Activated CD8-positive, alpha-beta T cell treated with anti-CD3 and anti-CD28 coated beads for 36 hours (primary cell): ENCODE measurements around the gene PSMA7. TPM values are rescaled to one million over a fixed set of nuclear protein-coding genes. Genes with fewer than 3 reads are reported as not detected.

Experiments
- ATAC-seq: fragments of 200-7000 bp; cut with Tn5 transposase; one replicate; pipeline ENCODE4 v1.10.0; 2021; ENCODE audit warnings: mild to moderate bottlenecking, moderate library complexity
- CTCF ChIA-PET: fragments of 350-600 bp; sonication (Branson Sonifier 250); formaldehyde crosslinking; loops from one replicate; lab custom pipeline; 2021; ENCODE audit warnings: antibody characterized with exemption; lab: Charles Lee
- POLR2A ChIA-PET: fragments of 350-600 bp; sonication (Branson Sonifier 250); formaldehyde crosslinking; loops from one replicate; lab custom pipeline; 2021; ENCODE audit warnings: antibody characterized with exemption; lab: Charles Lee
- DNase-seq: peaks from one replicate; pipeline ENCODE4 v3.0.0-alpha.2; 2020
- H3K27ac Mint-ChIP-seq: one replicate; pipeline ENCODE4 v1.8.0; 2021; ENCODE audit warnings: mild to moderate bottlenecking, mixed read lengths
- H3K27me3 Mint-ChIP-seq: one replicate; pipeline ENCODE4 v1.8.0; 2021; ENCODE audit warnings: mixed read lengths
- H3K36me3 Mint-ChIP-seq: one replicate; pipeline ENCODE4 v1.8.0; 2021; ENCODE audit warnings: low read depth, mixed read lengths
- H3K4me1 Mint-ChIP-seq: one replicate; pipeline ENCODE4 v1.8.0; 2021; ENCODE audit warnings: low read depth, mixed read lengths
- H3K4me3 Mint-ChIP-seq: one replicate; pipeline ENCODE4 v1.8.0; 2021; ENCODE audit warnings: mild to moderate bottlenecking, moderate library complexity, mixed read lengths
- H3K9me3 Mint-ChIP-seq: one replicate; pipeline ENCODE4 v1.8.0; 2021; ENCODE audit warnings: mixed read lengths
- CTCF ChIP-seq: fragments of 200-600 bp; IDR thresholded peaks from one replicate; pipeline ENCODE4 v1.8.0; 2022; ENCODE audit warnings: antibody characterized with exemption, mild to moderate bottlenecking
- intact Hi-C: fragments of 100-400 bp; cut with micrococcal nuclease; formaldehyde crosslinking; loops from one replicate; pipeline ENCODE4 v1.10.0; 2022
- total RNA-seq, 2 experiments: library from RNA; stranded (reverse); gene quantifications; one replicate each; pipeline ENCODE4 v1.2.3, GENCODE V29; 2021

The PSMA7 gene
- total RNA-seq, 2 experiments from 2014 or later, result 286 to 289 TPM

- H3K4me3 Mint-ChIP-seq, result no peak overlapping the region
- intact Hi-C loops, result no loop called here
- DNase-seq, result no peak
- no peaks in the 10 kb centered on the region for H3K4me1 Mint-ChIP-seq
- peaks cover 21% of the 10 kb centered on the region for H3K36me3 Mint-ChIP-seq
- no peaks in the 10 kb centered on the region for H3K27me3 Mint-ChIP-seq
- CTCF ChIA-PET, result no interaction called here
- no peak overlapping the region for H3K27ac Mint-ChIP-seq
- TF ChIP-seq CTCF, result no peak
- peaks cover 45% of the 10 kb centered on the region for H3K9me3 Mint-ChIP-seq
- no peak for ATAC-seq
- POLR2A ChIA-PET, result interaction anchor here (1.0 kb wide), 1 partner anchor 11 kb away, joined by 4 read pairs; no protein-coding TSS in a partner anchor
These were observed 37.6 kb downstream of the PSMA7 start for GRCh38 chr20:62105592-62105991.

GRCh38 chr20:62104791-62105345 is 38.3 kb downstream of the PSMA7 start:
- intact Hi-C loops, result no loop called here
- POLR2A ChIA-PET, result interaction anchor here (1.0 to 1.7 kb wide), 2 partner anchors 12 to 20 kb away, joined by 4 read pairs; no protein-coding TSS in a partner anchor
- CTCF ChIA-PET, result no interaction called here
- H3K9me3 Mint-ChIP-seq, result peaks cover 42% of the 10 kb centered on the region
- no peaks in the 10 kb centered on the region for H3K4me1 Mint-ChIP-seq
- H3K27me3 Mint-ChIP-seq, result no peaks in the 10 kb centered on the region
- ATAC-seq (no peak), DNase-seq (no peak)
- H3K36me3 Mint-ChIP-seq, result peaks cover 19% of the 10 kb centered on the region
- no peak overlapping the region for H3K4me3 Mint-ChIP-seq
- TF ChIP-seq CTCF, result no peak
- no peak overlapping the region for H3K27ac Mint-ChIP-seq

GRCh38 chr20:62104234-62104789 is 38.9 kb downstream of the PSMA7 start:
- intact Hi-C loops, result no loop called here
- ChIA-PET CTCF (no interaction called here), POLR2A (interaction anchor here (1.7 kb wide), 1 partner anchor 20 kb away, joined by 4 read pairs; no protein-coding TSS in a partner anchor)
- Mint-ChIP-seq H3K27me3 (no peaks in the 10 kb centered on the region), H3K4me3 (no peak overlapping the region), H3K27ac (no peak overlapping the region), H3K9me3 (peaks cover 41% of the 10 kb centered on the region), H3K36me3 (peaks cover 19% of the 10 kb centered on the region), H3K4me1 (no peaks in the 10 kb centered on the region)
- no peak for TF ChIP-seq CTCF
- ATAC-seq (no peak), DNase-seq (no peak)

GRCh38 chr20:62103508-62104233 is 39.5 kb downstream of the PSMA7 start:
- intact Hi-C loops, result no loop called here
- no peak overlapping the region for H3K27ac Mint-ChIP-seq
- peaks cover 15% of the 10 kb centered on the region for H3K36me3 Mint-ChIP-seq
- ChIA-PET CTCF (no interaction called here), POLR2A (interaction anchor here (1.7 kb wide), 1 partner anchor 21 kb away, joined by 4 read pairs; no protein-coding TSS in a partner anchor)
- H3K4me3 Mint-ChIP-seq, result no peak overlapping the region
- no peak for DNase-seq
- no peak for ATAC-seq
- no peaks in the 10 kb centered on the region for H3K4me1 Mint-ChIP-seq
- H3K27me3 Mint-ChIP-seq, result no peaks in the 10 kb centered on the region
- peaks cover 35% of the 10 kb centered on the region for H3K9me3 Mint-ChIP-seq
- no peak for TF ChIP-seq CTCF

- no peak overlapping the region for H3K27ac Mint-ChIP-seq
These were observed 42.1 kb downstream of the PSMA7 start for GRCh38 chr20:62101078-62101477.

More at GRCh38 chr20:62101078-62101477, 42.1 kb downstream of the PSMA7 start:
- ATAC-seq (no peak), DNase-seq (no peak)
- Mint-ChIP-seq H3K36me3 (peaks cover 3% of the 10 kb centered on the region), H3K9me3 (peaks cover 20% of the 10 kb centered on the region), H3K4me3 (no peak overlapping the region), H3K27me3 (no peaks in the 10 kb centered on the region), H3K4me1 (no peaks in the 10 kb centered on the region)
- ChIA-PET CTCF (no interaction called here), POLR2A (interaction anchor here (1.4 kb wide), 1 partner anchor 21 kb away, joined by 4 read pairs; no protein-coding TSS in a partner anchor)
- intact Hi-C loops, result no loop called here
- TF ChIP-seq CTCF, result no peak
